ENCODE data around the gene TCEANC2.

GRCh38 chr1:54136963-54137533 is 83.6 kb downstream of the TCEANC2 start:
- TF ChIP-seq, protein P1, sequence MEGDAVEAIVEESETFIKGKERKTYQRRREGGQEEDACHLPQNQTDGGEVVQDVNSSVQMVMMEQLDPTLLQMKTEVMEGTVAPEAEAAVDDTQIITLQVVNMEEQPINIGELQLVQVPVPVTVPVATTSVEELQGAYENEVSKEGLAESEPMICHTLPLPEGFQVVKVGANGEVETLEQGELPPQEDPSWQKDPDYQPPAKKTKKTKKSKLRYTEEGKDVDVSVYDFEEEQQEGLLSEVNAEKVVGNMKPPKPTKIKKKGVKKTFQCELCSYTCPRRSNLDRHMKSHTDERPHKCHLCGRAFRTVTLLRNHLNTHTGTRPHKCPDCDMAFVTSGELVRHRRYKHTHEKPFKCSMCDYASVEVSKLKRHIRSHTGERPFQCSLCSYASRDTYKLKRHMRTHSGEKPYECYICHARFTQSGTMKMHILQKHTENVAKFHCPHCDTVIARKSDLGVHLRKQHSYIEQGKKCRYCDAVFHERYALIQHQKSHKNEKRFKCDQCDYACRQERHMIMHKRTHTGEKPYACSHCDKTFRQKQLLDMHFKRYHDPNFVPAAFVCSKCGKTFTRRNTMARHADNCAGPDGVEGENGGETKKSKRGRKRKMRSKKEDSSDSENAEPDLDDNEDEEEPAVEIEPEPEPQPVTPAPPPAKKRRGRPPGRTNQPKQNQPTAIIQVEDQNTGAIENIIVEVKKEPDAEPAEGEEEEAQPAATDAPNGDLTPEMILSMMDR (IDR thresholded peaks at IDR 0.05), result no peak
- no peak for TF ChIP-seq POLR2A (IDR thresholded peaks at IDR 0.05)
- no peak for TF ChIP-seq POLR2AphosphoS5 (IDR thresholded peaks at IDR 0.05)
- TF ChIP-seq EP300 (IDR thresholded peaks at IDR 0.05; ENCODE audit: low read depth), result no peak

All from transverse colon (tissue), 4 donors.